Myocyte (in vitro differentiated cells): Measurements from ENCODE around the gene DNAI1. TPM values are rescaled to one million over a fixed set of nuclear protein-coding genes. Genes with fewer than 3 reads are reported as not detected.
A peak's percentile ranks its signal among the peaks of the same experiment; 100 is the strongest.
"Not testable (repeated sequence)": the region's sequence is repeated elsewhere in the genome, so short reads cannot be mapped to it uniquely, and the experiment has no call there.

Experiments
- DNase-seq: peaks from one replicate; pipeline ENCODE4 v3.0.0-alpha.2; 2012; ENCODE audit warnings: low read depth
- total RNA-seq: library from RNA; depleted of rRNA; stranded (reverse); fragments of >200 nt; gene quantifications from 2 replicates; pipeline ENCODE4 v1.2.3, GENCODE V29; 2014

The DNAI1 gene
- total RNA-seq, 1 donor from 2014 or later = 0.13 TPM

- DNase-seq = no peak
Measured at GRCh38 chr9:34450644-34451043, 8.0 kb upstream of the DNAI1 start.

GRCh38 chr9:34451135-34451534 is 7.5 kb upstream of the DNAI1 start:
- no peak for DNase-seq

GRCh38 chr9:34451545-34451944 is 7.1 kb upstream of the DNAI1 start:
- DNase-seq = peak; percentile 77

DNA sequence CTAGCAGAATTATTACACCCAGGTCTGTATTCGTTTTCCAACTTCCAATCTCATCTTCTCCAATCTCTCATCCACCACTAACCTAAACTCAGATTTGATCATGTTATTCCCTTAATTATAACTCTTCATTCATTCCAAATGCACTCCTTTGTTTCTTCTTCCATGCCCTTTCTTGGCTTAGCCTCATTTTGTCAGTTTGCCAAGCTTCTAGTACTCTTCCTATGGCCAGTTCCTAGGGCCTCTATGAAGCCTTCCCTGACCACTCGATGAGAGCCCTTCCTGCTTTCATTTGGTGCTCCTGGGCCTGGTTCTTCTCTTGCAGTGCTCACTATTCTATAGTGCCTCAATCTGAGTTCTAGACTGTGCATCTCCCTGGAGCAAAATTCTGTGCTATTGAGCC is 6.0 kb upstream of the DNAI1 start:
- no peak for DNase-seq

DNA sequence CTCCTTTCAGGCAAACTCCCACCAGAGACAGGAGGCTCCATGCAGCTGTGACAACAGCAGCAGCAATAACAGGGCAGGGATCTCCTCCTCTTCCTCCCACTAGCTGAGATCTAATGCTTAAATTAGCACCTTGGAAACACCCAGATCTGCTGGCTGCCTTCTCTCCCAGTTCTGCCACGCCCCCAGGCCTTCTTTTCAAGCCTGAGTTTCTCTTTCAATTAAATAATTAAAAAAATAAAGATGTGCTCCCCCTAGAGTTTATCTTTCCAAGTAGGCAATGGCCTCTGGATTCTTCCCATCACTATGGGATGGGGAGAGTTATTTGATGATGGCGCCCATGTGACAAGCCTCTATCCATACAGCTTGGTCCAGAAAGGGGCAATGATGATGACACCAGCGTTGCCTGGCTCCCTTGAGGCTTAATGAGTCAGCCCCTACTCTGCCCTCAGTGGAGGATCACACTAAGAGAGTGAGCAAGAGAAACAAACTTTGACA is 4.0 kb upstream of the DNAI1 start:
- DNase-seq = peak; percentile 61

DNA sequence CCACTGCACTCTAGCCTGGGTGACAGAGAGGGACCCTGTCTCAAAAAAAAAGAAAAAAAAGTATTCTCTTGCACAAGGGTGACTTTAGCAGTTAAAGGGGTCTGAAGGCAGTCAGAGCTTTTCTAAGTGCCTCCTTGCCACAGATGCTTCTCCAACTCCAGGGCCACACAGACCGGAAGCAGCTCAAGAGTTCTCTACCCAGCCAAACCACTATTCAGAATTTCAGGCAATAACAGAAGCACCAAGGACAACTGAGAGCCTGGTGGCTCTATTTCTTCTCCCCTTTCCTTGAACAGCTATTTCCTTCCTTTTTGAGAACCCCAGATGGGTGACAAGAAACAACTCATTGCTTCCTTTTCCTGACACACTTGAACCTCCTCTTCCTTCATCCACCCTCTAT is 2.5 kb upstream of the DNAI1 start:
- DNase-seq = no peak

GRCh38 chr9:34456746-34457145 is 1.9 kb upstream of the DNAI1 start:
- no peak for DNase-seq

- DNase-seq = peak; percentile 80
Measured at GRCh38 chr9:34457266-34458012, 1.2 kb upstream of the DNAI1 start.

GRCh38 chr9:34458959-34459340 is 345 bp downstream of the DNAI1 start:
- no peak for DNase-seq

DNA sequence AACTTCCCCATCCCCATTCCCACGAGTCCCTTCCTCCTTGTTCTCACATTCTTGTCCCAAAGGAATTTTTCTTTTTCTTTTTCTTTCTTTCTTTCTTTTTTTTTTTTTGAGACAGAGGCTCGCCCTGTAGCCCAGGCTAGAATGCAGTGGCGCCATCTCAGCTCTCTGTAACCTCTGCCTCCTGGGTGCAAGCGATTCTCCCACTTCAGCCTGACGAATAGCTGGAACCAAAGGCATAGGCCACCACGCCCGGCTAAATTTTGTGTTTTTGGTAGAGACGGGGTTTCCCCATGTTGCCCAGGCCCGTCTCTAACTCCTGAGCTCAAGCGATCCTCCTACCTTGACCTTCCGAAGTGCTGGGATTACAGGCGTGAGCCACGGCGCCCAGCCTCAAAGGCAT is 751 bp downstream of the DNAI1 start:
- no peak for DNase-seq

GRCh38 chr9:34459941-34460340 is 1.3 kb downstream of the DNAI1 start:
- DNase-seq = no peak

- no peak for DNase-seq
Measured at GRCh38 chr9:34463098-34463900, 4.7 kb downstream of the DNAI1 start.

GRCh38 chr9:34463901-34464232 is 5.3 kb downstream of the DNAI1 start:
- no peak for DNase-seq

- DNase-seq = no peak
Measured at GRCh38 chr9:34464571-34464970, 6.0 kb downstream of the DNAI1 start.

DNA sequence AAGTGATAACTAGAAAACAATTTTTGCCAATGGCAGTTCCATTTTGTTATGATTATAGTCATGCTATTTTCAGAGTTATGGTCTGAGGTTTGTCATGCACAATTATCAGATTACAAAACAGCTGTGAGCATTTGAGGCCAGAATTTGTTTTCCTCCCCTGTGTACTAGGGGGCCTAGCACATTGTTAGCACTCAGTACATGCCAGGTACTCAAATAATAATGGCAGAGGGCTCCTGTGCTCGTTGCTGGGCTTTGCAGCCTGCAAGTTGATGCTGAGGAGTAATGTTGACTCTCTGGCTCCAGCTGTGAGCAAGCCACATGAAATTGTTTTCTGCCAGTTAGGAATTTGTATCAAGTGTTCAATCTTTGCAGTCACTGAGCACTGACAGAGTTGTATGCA is 6.9 kb downstream of the DNAI1 start:
- peak; percentile 67 for DNase-seq

DNA sequence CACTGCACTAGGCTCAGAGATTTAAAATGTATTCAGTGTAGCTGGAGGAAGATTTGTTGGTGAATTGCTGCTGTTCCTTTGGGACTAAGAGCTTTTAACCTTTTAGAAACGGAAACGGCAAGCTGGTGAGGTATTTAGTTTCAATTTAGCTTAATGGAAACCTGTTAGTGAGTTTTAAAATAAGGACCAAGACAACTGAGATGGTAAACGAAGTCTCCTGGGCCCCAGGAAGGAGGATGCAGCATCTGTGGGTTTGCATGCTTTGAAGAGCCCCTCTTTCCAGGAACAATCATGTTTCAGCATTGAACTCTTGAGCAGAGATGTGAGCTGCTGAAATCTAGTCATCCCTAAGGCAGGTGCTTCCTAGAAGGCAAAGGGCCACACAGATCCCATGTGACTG is 16.5 kb downstream of the DNAI1 start:
- DNase-seq = no peak

- DNase-seq = no peak
Measured at GRCh38 chr9:34477541-34477940, 18.9 kb downstream of the DNAI1 start.

GRCh38 chr9:34479431-34479866 is 20.8 kb downstream of the DNAI1 start:
- no peak for DNase-seq

- DNase-seq = not testable (repeated sequence)
Measured at GRCh38 chr9:34481620-34482019, 23.0 kb downstream of the DNAI1 start.

DNA sequence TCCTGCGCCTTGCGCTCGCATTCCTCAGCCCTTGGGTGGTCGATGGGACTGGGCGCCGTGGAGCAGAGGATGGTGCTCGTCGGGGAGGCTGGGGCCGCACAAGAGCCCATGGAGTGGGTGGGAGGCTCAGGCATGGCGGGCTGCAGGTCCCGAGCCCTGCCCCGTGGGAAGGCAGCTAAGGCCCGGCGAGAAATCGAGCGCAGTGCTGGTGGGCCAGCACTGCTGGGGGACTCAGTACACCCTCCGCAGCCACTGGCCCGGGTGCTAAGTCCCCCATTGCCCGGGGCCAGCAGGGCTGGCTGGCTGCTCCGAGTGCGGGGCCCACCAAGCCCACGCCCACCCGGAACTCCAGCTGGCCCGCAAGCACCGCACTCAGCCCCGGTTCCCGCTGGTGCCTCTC is 24.1 kb downstream of the DNAI1 start:
- not testable (repeated sequence) for DNase-seq

DNA sequence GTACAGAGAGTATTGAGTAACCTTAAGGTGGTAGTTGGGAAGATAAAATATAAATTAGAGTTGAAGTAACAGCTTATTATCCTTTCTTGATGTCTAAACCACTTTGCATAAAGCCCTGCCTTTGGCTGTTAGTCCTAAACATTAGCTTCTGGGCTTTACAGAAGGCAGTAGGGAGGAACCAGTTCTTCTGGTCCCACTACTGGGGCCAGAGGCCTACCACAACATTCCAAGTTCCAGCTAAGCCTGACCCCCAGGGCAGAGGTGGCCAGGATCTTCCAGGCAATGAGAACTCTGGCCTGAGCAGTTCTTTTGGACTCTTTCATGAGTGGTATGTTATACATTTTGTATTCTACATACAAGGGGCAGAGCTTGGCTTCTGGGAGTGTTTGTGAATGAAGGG is 26.1 kb downstream of the DNAI1 start:
- no peak for DNase-seq

GRCh38 chr9:34485822-34486221 is 27.2 kb downstream of the DNAI1 start:
- DNase-seq = no peak

DNA sequence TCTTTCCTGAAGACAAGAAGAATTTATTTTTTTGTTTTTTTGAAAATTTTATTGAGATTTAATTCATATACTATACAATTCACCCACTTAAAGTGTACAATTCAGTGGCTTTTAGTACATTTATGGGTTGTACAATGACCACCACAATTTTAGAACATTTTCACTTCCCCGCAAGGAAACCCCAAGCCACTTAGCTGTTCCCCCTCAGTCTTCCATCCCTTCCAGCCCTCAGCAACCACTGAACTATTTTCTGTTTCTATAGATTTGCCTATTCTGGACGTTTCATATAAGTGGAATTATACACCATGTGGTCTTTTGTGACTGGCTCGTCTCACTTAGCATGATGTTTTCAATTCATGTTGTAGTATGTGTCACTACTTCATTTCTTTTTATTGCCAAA is 28.0 kb downstream of the DNAI1 start:
- no peak for DNase-seq
